Measurements from ENCODE around the gene TENM4. TPM values are rescaled to one million over a fixed set of nuclear protein-coding genes. Genes with fewer than 3 reads are reported as not detected.

The TENM4 gene
- total and polyA plus RNA-seq, 2 of the 8 experiments (the other 6 are each of a cell fraction or from before 2014, with no cell fraction given): 3.5 to 7.2 TPM

GRCh38 chr11:79086056-79086455 is 354.8 kb downstream of the TENM4 start:
- CTCF ChIA-PET (ENCODE audit: partially characterized antibody): interaction anchor here (1.1 to 7.1 kb wide), 3 partner anchors 10 to 441 kb away, joined by 3 to 85 read pairs (median 25); no protein-coding TSS in a partner anchor
- DNase-seq (ENCODE audit: low read depth in 1 of 2, low spot score in 2 of 2) (no peak), FAIRE-seq (no peak)
- Histone ChIP-seq H2BK120ac (replicated peaks; ENCODE audit: low read depth, low read length) (no peak overlapping the region), H2BK15ac (ENCODE audit: low read length) (no peak overlapping the region; the same call in 1 of the 2 replicates), H3K23me2 (ENCODE audit: low read depth, low read length) (no peaks in the 10 kb centered on the region), H3K9ac (replicated peaks in 1 of 4; ENCODE audit: extremely low read depth in 1 of 4, low read depth in 3 of 4, low read length in 3 of 4) (no peak overlapping the region), H4K8ac (ENCODE audit: extremely low read depth, insufficient read depth, low read length) (no peak overlapping the region), H3K14ac (ENCODE audit: insufficient read length) (no peak overlapping the region), H3K36me3 (ENCODE audit: control insufficient read depth in 2 of 4, insufficient read depth in 4 of 4, low read length in 3 of 4) (no peaks in the 10 kb centered on the region), H3K79me1 (ENCODE audit: low read depth, low read length) (no peaks in the 10 kb centered on the region), H2AK5ac (ENCODE audit: low read depth, low read length) (no peak overlapping the region; the same call in 1 of the 2 replicates), H2BK12ac (ENCODE audit: low read depth, low read length) (no peak overlapping the region), H3K27me3 (replicated peaks in 1 of 4; ENCODE audit: control insufficient read depth in 3 of 4, extremely low read depth in 1 of 4, insufficient read depth in 3 of 4, low read length in 3 of 4) (no peaks in the 10 kb centered on the region), H3K18ac (ENCODE audit: extremely low read depth, low read length) (no peak overlapping the region), H3K4ac (replicated peaks; ENCODE audit: insufficient read length, low read depth, low read length) (no peak overlapping the region), H3K27ac (ENCODE audit: low read depth, low read length) (no peak overlapping the region), H3K4me1 (replicated peaks in 1 of 4; ENCODE audit: control insufficient read depth in 3 of 4, insufficient read depth in 4 of 4, low read length in 3 of 4) (peaks cover 8 to 21% (median 15%) of the 10 kb centered on the region in 4 experiments), H2BK5ac (ENCODE audit: low read depth, low read length) (no peak overlapping the region), H2BK20ac (ENCODE audit: low read length) (no peak overlapping the region), H3K4me2 (ENCODE audit: insufficient read depth in 1 of 2, low read depth in 2 of 2, low read length in 2 of 2) (no peak overlapping the region), H3K23ac (ENCODE audit: insufficient read length) (no peak overlapping the region), H3K79me2 (ENCODE audit: control insufficient read depth in 1 of 2, insufficient read depth in 2 of 2, low read length in 2 of 2) (no peaks in the 10 kb centered on the region), H4K91ac (replicated peaks; ENCODE audit: insufficient read length, low read length) (no peak overlapping the region), H4K20me1 (replicated peaks in 1 of 2; ENCODE audit: control insufficient read depth in 1 of 2, insufficient read depth in 2 of 2, low read length in 2 of 2) (no peaks in the 10 kb centered on the region), H3K56ac (replicated peaks; ENCODE audit: insufficient read length, low read depth, low read length) (no peak overlapping the region), H2AFZ (ENCODE audit: low read length) (no peak overlapping the region), H3K4me3 (ENCODE audit: extremely low read depth in 1 of 4, insufficient read depth in 2 of 4, low read depth in 3 of 4, low read length in 4 of 4) (no peak overlapping the region), H3K9me3 (ENCODE audit: insufficient read depth in 2 of 2, low read depth in 1 of 2, low read length in 1 of 2) (no peaks in the 10 kb centered on the region), H4K5ac (ENCODE audit: insufficient read length, low read depth, low read length) (no peak overlapping the region)
- 96% methylated on average over 2 of the region's 2 CpGs; no CpG with 5 or more reads in 1 of the 2 experiments for WGBS, 2 experiments (ENCODE audit: extremely low coverage in 1 of 2, insufficient coverage in 1 of 2, insufficient read length in 1 of 2, insufficient replicate concordance in 2 of 2, low coverage in 1 of 2, low lambda C conversion rate in 2 of 2, missing lambda C conversion rate in 1 of 2)
- TF ChIP-seq CTBP2 (IDR thresholded peaks at IDR 0.05; ENCODE audit: borderline replicate concordance, insufficient read depth, insufficient read length, low read length): no peak
- TF ChIP-seq RXRA (IDR thresholded peaks at IDR 0.05; ENCODE audit: insufficient read depth, low read depth, low read length): no peak
- POLR2A ChIA-PET (ENCODE audit: partially characterized antibody): no interaction called here
